GM12878 (cell line): Measurements from ENCODE around the gene CAMKK1. TPM values are rescaled to one million over a fixed set of nuclear protein-coding genes. Genes with fewer than 3 reads are reported as not detected.

Source experiments
- ATAC-seq: fragments of 200-7000 bp; cut with Tn5 transposase; 3 replicates; pipeline ENCODE4 v1.9.1; 2020; ENCODE audit warnings: mild to moderate bottlenecking, moderate library complexity
- Bru-seq: library from RNA; stranded (reverse); fragments of 400-500 nt; gene quantifications from one replicate; lab custom pipeline; 2021; lab: Mats Ljungman, UMichigan
- BruChase-seq, 2 experiments: library from RNA; stranded (reverse); fragments of 400-500 nt; gene quantifications; one replicate each; lab custom pipeline; 2021; lab: Mats Ljungman, UMichigan
- BruUV-seq: library from RNA; stranded (reverse); fragments of 400-500 nt; replicated peaks from 2 replicates; lab custom pipeline; 2021; lab: Mats Ljungman, UMichigan
- CTCF ChIA-PET: fragments of 300-600 bp; sonication (Branson Sonifier 250); formaldehyde crosslinking; extraction: SDS; loops from one replicate; lab custom pipeline; 2021; ENCODE audit warnings: inconsistent platforms; lab: Yijun Ruan, JAX
- POLR2A ChIA-PET: fragments of 350-600 bp; formaldehyde crosslinking; extraction: SDS; loops from one replicate; lab custom pipeline; 2021; ENCODE audit warnings: inconsistent platforms; lab: Charles Lee
- RAD21 ChIA-PET: fragments of 300-600 bp; sonication (Branson Sonifier 250); formaldehyde crosslinking; loops from one replicate; lab custom pipeline; 2023; ENCODE audit warnings: antibody characterized with exemption; ENCODE audit not compliant: unreplicated experiment; lab: Charles Lee
- SMC1A ChIA-PET: fragments of 300-600 bp; sonication (Branson Sonifier 250); formaldehyde crosslinking; loops from one replicate; lab custom pipeline; 2023; ENCODE audit not compliant: unreplicated experiment, uncharacterized antibody; lab: Charles Lee
- DNase-seq: peaks from one replicate; pipeline ENCODE4 v3.0.0-alpha.2; 2011; ENCODE audit warnings: low read depth, low spot score
- FAIRE-seq: peaks from 3 replicates; lab custom pipeline; 2011; peaks lifted over from hg19 to GRCh38; lab: Jason Lieb, UNC
- H2AFZ ChIP-seq: 2 replicates; pipeline ENCODE4 v1.6.0; 2011; ENCODE audit warnings: low read depth, low read length, control low read depth; ENCODE audit not compliant: control insufficient read depth
- H3K27ac ChIP-seq: 2 replicates; pipeline ENCODE4 v1.5.1; 2011; ENCODE audit warnings: control low read depth; ENCODE audit not compliant: control insufficient read depth, insufficient read depth
- H3K27me3 ChIP-seq, 2 experiments: replicated peaks in 1 of 2; 2 replicates each; pipeline versions ENCODE4 v1.6.0 to v1.6.1; 2011; ENCODE audit warnings: low read length in 1 of 2; ENCODE audit not compliant: control insufficient read depth in 2 of 2, insufficient read depth in 2 of 2
- H3K36me3 ChIP-seq, 2 experiments: 2 replicates each; pipeline ENCODE4 v1.5.1; 2011; ENCODE audit warnings: low read length in 1 of 2; ENCODE audit not compliant: control insufficient read depth in 2 of 2, insufficient read depth in 2 of 2
- H3K4me1 ChIP-seq: 2 replicates; pipeline ENCODE4 v1.6.1; 2011; ENCODE audit warnings: mild to moderate bottlenecking, low read length, moderate library complexity, mixed read lengths; ENCODE audit not compliant: control insufficient read depth, insufficient read depth
- H3K4me2 ChIP-seq: 2 replicates; pipeline ENCODE4 v1.6.0; 2011; ENCODE audit warnings: control low read depth; ENCODE audit not compliant: control insufficient read depth, insufficient read depth
- H3K4me3 ChIP-seq: fragments of 200-600 bp; sonication (generic); 2 replicates; pipeline ENCODE4 v1.5.1; 2016
- H3K79me2 ChIP-seq: 2 replicates; pipeline ENCODE4 v1.6.0; 2011; ENCODE audit warnings: low read length; ENCODE audit not compliant: control insufficient read depth, insufficient read depth
- H3K9ac ChIP-seq: 2 replicates; pipeline ENCODE4 v1.8.0; 2011; ENCODE audit warnings: low read length, control low read depth, mixed read lengths; ENCODE audit not compliant: control insufficient read depth, insufficient read depth
- H3K9me3 ChIP-seq: replicated peaks from 3 replicates; pipeline ENCODE4 v1.5.1; 2011; ENCODE audit warnings: mild to moderate bottlenecking, low read length; ENCODE audit not compliant: control insufficient read depth, insufficient read depth
- H4K20me1 ChIP-seq: 2 replicates; pipeline ENCODE4 v1.6.0; 2011; ENCODE audit not compliant: control insufficient read depth, insufficient read depth
- DPF2 ChIP-seq: fragments of 450-650 bp; IDR thresholded peaks from 2 replicates; pipeline ENCODE4 v1.6.1; 2017; ENCODE audit warnings: mild to moderate bottlenecking
- E2F8 ChIP-seq: fragments of 450-650 bp; IDR thresholded peaks from 2 replicates; pipeline ENCODE4 v1.6.1; 2018; ENCODE audit warnings: mild to moderate bottlenecking, low read depth, moderate library complexity; ENCODE audit not compliant: partially characterized antibody
- EGR1 ChIP-seq, 2 experiments: IDR thresholded peaks; 1 replicate in 1 of 2; 2 replicates in 1 of 2; pipeline ENCODE4 v1.6.1; 2011 to 2012; ENCODE audit warnings: low read depth in 2 of 2, low read length in 2 of 2, borderline replicate concordance in 1 of 2, mild to moderate bottlenecking in 1 of 2, moderate library complexity in 1 of 2
- EP300 ChIP-seq, 2 experiments: fragments of 150-350 bp in 1 of 2; IDR thresholded peaks; 2 replicates each; pipeline ENCODE4 v1.6.1; 2011 to 2012; ENCODE audit warnings: low read depth in 2 of 2, low read length in 2 of 2, borderline replicate concordance in 1 of 2, improper control_type of control experiment in 1 of 2, inconsistent platforms in 1 of 2; ENCODE audit not compliant: control insufficient read depth in 1 of 2
- GATAD2B ChIP-seq: fragments of 450-650 bp; conservative IDR thresholded peaks from 2 replicates; pipeline ENCODE4 v1.6.1; 2017; ENCODE audit warnings: low read depth, mild to moderate bottlenecking, moderate library complexity
- NR2F1 ChIP-seq: fragments of 450-650 bp; conservative IDR thresholded peaks from 2 replicates; pipeline ENCODE4 v1.6.1; 2017; ENCODE audit warnings: mild to moderate bottlenecking
- RB1 ChIP-seq: fragments of 450-650 bp; formaldehyde crosslinking; IDR thresholded peaks from 2 replicates; pipeline ENCODE4 v1.6.1; 2017; ENCODE audit warnings: mild to moderate bottlenecking, borderline replicate concordance
- SIN3A ChIP-seq: IDR thresholded peaks from 2 replicates; pipeline ENCODE4 v1.6.1; 2012; ENCODE audit warnings: low read depth, low read length, improper control_type of control experiment
- SP1 ChIP-seq: IDR thresholded peaks from one replicate; pipeline ENCODE4 v1.6.1; 2011; ENCODE audit warnings: low read depth, low read length
- STAT1 ChIP-seq: fragments of 450-650 bp; conservative IDR thresholded peaks from 2 replicates; pipeline ENCODE4 v1.6.1; 2014; ENCODE audit warnings: antibody characterized with exemption, mild to moderate bottlenecking
- ZNF217 ChIP-seq: fragments of 450-650 bp; IDR thresholded peaks from 2 replicates; pipeline ENCODE4 v1.6.1; 2017; ENCODE audit warnings: antibody characterized with exemption, mild to moderate bottlenecking
- ZNF274 ChIP-seq: IDR thresholded peaks from one replicate; pipeline ENCODE4 v1.8.0; 2011; ENCODE audit not compliant: insufficient read length, insufficient read depth
- WGBS: methylation state at CpG from one replicate; pipeline ENCODE4 v1.1.6; 2016; ENCODE audit warnings: low lambda C conversion rate; ENCODE audit not compliant: insufficient replicate concordance, insufficient coverage; ENCODE audit errors: missing lambda C conversion rate; 5-methylcytosine and 5-hydroxymethylcytosine counted together
- in situ Hi-C: fragments of 300-500 bp; cut with MboI; formaldehyde crosslinking; loops from 9 replicates; pipeline ENCODE4 v1.14.3; 2018; ENCODE audit warnings: mixed read lengths
- intact Hi-C: fragments of 100-400 bp; cut with micrococcal nuclease; formaldehyde crosslinking; loops from one replicate; pipeline ENCODE4 v1.14.2; 2022; ENCODE audit not compliant: unreplicated experiment
- long read RNA-seq, 2 experiments: library from polyadenylated mRNA; unstranded; transcript quantifications; one replicate each; pipeline ENCODE4 v2.0.0, GENCODE V29; 2019 to 2020
- polyA minus RNA-seq, 3 experiments: library from RNA; depleted of rRNA, polyadenylated mRNA; stranded (reverse); fragments of >200 nt; gene quantifications; 2 replicates each; pipeline ENCODE4 v1.2.3, GENCODE V29; 2011
- polyA plus RNA-seq, 11 experiments: library from polyadenylated mRNA; depleted of rRNA in 4 of 11; unstranded in 6 of 11; stranded (reverse) in 5 of 11; fragments of >200 nt; fragmentation: Nextera tagmentation in 4 of 11; fragmentation: Illumina TruSeq in 1 of 11; extraction: Ambion mirVana in 4 of 11; extraction: Trizol in 1 of 11; gene quantifications; 1 replicate in 1 of 11; 2 replicates in 10 of 11; pipeline versions ENCODE4 v1.2.1 to v1.2.3, GENCODE V29; 2011 to 2016; ENCODE audit warnings: inconsistent platforms in 2 of 11, missing spikeins in 2 of 11, low read depth in 1 of 11
- total RNA-seq, 4 experiments: library from RNA; depleted of rRNA in 3 of 4; stranded (reverse); fragments of >200 nt in 3 of 4; fragmentation: Illumina TruSeq in 1 of 4; extraction: Trizol in 1 of 4; gene quantifications; 2 replicates each; pipeline versions ENCODE4 v1.2.1 to v1.2.3, GENCODE V29; 2013 to 2021

Gene CAMKK1
- 8.9 and 10.3 TPM in 2 replicates for total RNA-seq (2013; cell fraction: nucleolus; rRNA removed)
- total RNA-seq (2014; rRNA removed) (0.27 and 0.62 TPM in 2 replicates), total RNA-seq (2014; rRNA removed; fragmentation: Illumina TruSeq; extraction: Trizol) (0.23 and 0.27 TPM in 2 replicates), total RNA-seq (2021) (0.49 and 0.58 TPM in 2 replicates), polyA plus RNA-seq (2011; rRNA removed) (0.76 and 0.84 TPM in 2 replicates), polyA plus RNA-seq (2014; fragmentation: Illumina TruSeq; extraction: Trizol) (0.17 and 0.34 TPM in 2 replicates), polyA plus RNA-seq (2014; fragmentation: Nextera tagmentation; extraction: Ambion mirVana) (under 1 TPM; 0.06 to 0.09 TPM), polyA plus RNA-seq (2014; rRNA removed) (0.36 and 0.41 TPM in 2 replicates), polyA plus RNA-seq (2016; fragmentation: Nextera tagmentation; extraction: Ambion mirVana) (under 1 TPM; 0.12 to 0.63 TPM), polyA minus RNA-seq (2011; rRNA and poly(A)+ RNA removed) (0.80 and 2.4 TPM in 2 replicates), Bru-seq, nascent RNA (percentile 39 among the genes with signal in this experiment), BruChase-seq, experiment 1, labeled RNA remaining after a 6-hour chase (percentile 34 among the genes with signal in this experiment), BruChase-seq, experiment 2, labeled RNA remaining after a 2-hour chase (percentile 39 among the genes with signal in this experiment)
- polyA plus RNA-seq (2011; ENCODE audit: low read depth): 0.87 TPM
- polyA plus RNA-seq (2011; cell fraction: cytosol; rRNA removed): 1.3 and 1.4 TPM in 2 replicates
- polyA plus RNA-seq (2011; cell fraction: nucleus; rRNA removed): 3.5 and 4.7 TPM in 2 replicates
- 1.7 and 2.0 TPM in 2 replicates for polyA plus RNA-seq (2012)
- 0.40 and 0.94 TPM in 2 replicates for polyA minus RNA-seq (2011; cell fraction: cytosol; rRNA and poly(A)+ RNA removed)
- 0.73 and 1.4 TPM in 2 replicates for polyA minus RNA-seq (2011; cell fraction: nucleus; rRNA and poly(A)+ RNA removed)
- long read RNA-seq, experiment 1: 0 reads
- long read RNA-seq, experiment 2: 0 reads

- ChIA-PET CTCF (interaction anchor here (1.4 to 2.0 kb wide), 4 partner anchors 12 to 211 kb away, joined by 3 to 15 read pairs (median 6); partner anchors contain the start of gene NCBP3), SMC1A (no interaction called here), RAD21 (interaction anchor here (0.7 to 1.4 kb wide), 5 partner anchors 18 to 181 kb away, joined by 3 to 6 read pairs (median 4); no protein-coding TSS in a partner anchor), POLR2A (interaction anchor here (0.8 to 1.7 kb wide), 4 partner anchors 18 to 72 kb away, joined by 3 to 6 read pairs (median 3); partner anchors contain the start of genes NCBP3 and P2RX1)
- intact Hi-C loops (no loop called here), in situ Hi-C loops (no loop called here)
- Histone ChIP-seq H3K4me2 (peak within 1 kb of the TSS; percentile 91), H3K9ac (peak within 1 kb of the TSS; percentile 41; the same call in 1 of the 2 replicates), H3K27ac (peak within 1 kb of the TSS; percentile 55; the same call in 1 of the 2 replicates), H3K4me3 (peak within 1 kb of the TSS; percentile 74; the same call in 1 of the 2 replicates), H4K20me1 (no peaks in the 10 kb centered on the region), H3K4me1 (peaks cover 3% of the 10 kb centered on the region), H2AFZ (peak within 1 kb of the TSS; percentile 87), H3K36me3 (no peaks in the 10 kb centered on the region), H3K79me2 (no peaks in the 10 kb centered on the region), H3K9me3 (no peaks in the 10 kb centered on the region), H3K27me3 (peaks cover 0 to 2% of the 10 kb centered on the region in 2 experiments; a peak in 1 of 4 replicates)
- 14% methylated on average over 31 of the region's 75 CpGs for WGBS
- no TSS peak for BruUV-seq
- peak; percentile 97 for ATAC-seq
- peak; percentile 61 for FAIRE-seq
- DNase-seq: no peak
- TF ChIP-seq E2F8 (no peak), NR2F1 (peak; percentile 65; the same call in 1 of the 2 replicates), GATAD2B (peak; percentile 49; the same call in 1 of the 2 replicates), EP300 (IDR thresholded peaks at IDR 0.05; ENCODE audit: borderline replicate concordance in 1 of 2, control insufficient read depth in 1 of 2, low read depth in 2 of 2, low read length in 2 of 2) (0 out of 4 replicates have a peak, but pooled peaks of 1 of the 2 experiments have one; percentile 14), EGR1 (IDR thresholded peaks at IDR 0.05; ENCODE audit: borderline replicate concordance in 1 of 2, low read depth in 2 of 2, low read length in 2 of 2) (peak in 1 of 2 experiments; percentile 58; a peak in 1 of 3 replicates), ZNF217 (0 out of 2 replicates have a peak, but pooled peaks have one; percentile 18), RB1 (peak; percentile 79; the same call in 1 of the 2 replicates), SP1 (peak; percentile 87), DPF2 (peak; percentile 69), SIN3A (0 out of 2 replicates have a peak, but pooled peaks have one; percentile 45), STAT1 (0 out of 2 replicates have a peak, but pooled peaks have one; percentile 46), ZNF274 (no peak)
Observed at GRCh38 chr17:3893003-3893719, at the start of gene CAMKK1. Gene CAMKK1, minus strand, starts transcription at chr17:3893053. Its CDS starts 7,366 bp downstream, at chr17:3885687.
